Esophagus muscularis mucosa (tissue), 4 donors: ENCODE measurements around the gene EML6.

Experiments
- EP300 ChIP-seq: sonication (generic); formaldehyde crosslinking; IDR thresholded peaks from one replicate; pipeline ENCODE4 v1.6.1; 2017; ENCODE audit warnings: antibody characterized with exemption
- POLR2A ChIP-seq: fragments of 450-650 bp; IDR thresholded peaks from one replicate; pipeline ENCODE4 v1.6.1; 2017; ENCODE audit warnings: antibody characterized with exemption, moderate library complexity, mild to moderate bottlenecking, low read depth
- POLR2AphosphoS5 ChIP-seq, 2 donors: sonication (generic); formaldehyde crosslinking; IDR thresholded peaks; one replicate each; pipeline ENCODE4 v1.6.1; 2017; ENCODE audit warnings: antibody characterized with exemption in 2 of 2
- TF ChIP-seq, protein P1 (sequence below), 3 experiments: fragments of 200-600 bp in 2 of 3; fragments of 450-650 bp in 1 of 3; sonication (generic) in 2 of 3; IDR thresholded peaks; one replicate each; pipeline ENCODE4 v1.5.1; 2017 to 2019; ENCODE audit warnings: antibody characterized with exemption in 3 of 3, mild to moderate bottlenecking in 2 of 3, moderate library complexity in 1 of 3

DNA sequence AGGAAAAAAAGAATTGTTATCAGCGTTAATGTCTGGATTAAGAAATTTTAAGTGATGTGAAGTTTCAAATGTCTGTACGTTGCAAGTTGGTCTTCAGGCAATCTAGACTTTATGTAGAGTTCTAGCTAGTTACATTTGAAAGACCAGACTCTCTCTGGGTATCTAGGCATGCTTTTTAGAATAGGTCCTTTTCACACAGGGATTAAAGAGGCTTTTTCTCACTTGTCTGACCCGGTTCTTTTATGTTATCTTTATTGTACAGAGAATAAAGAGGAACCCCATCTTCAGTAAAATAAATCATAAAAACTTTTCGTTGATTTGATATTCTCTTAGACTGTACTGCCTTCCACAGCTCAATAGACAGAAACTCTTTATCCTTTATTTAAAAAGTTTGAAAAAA lies 8.5 kb upstream of the EML6 start:
- TF ChIP-seq, protein P1, sequence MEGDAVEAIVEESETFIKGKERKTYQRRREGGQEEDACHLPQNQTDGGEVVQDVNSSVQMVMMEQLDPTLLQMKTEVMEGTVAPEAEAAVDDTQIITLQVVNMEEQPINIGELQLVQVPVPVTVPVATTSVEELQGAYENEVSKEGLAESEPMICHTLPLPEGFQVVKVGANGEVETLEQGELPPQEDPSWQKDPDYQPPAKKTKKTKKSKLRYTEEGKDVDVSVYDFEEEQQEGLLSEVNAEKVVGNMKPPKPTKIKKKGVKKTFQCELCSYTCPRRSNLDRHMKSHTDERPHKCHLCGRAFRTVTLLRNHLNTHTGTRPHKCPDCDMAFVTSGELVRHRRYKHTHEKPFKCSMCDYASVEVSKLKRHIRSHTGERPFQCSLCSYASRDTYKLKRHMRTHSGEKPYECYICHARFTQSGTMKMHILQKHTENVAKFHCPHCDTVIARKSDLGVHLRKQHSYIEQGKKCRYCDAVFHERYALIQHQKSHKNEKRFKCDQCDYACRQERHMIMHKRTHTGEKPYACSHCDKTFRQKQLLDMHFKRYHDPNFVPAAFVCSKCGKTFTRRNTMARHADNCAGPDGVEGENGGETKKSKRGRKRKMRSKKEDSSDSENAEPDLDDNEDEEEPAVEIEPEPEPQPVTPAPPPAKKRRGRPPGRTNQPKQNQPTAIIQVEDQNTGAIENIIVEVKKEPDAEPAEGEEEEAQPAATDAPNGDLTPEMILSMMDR (IDR thresholded peaks at IDR 0.05): no peak
- no peak for TF ChIP-seq POLR2AphosphoS5 (IDR thresholded peaks at IDR 0.05)
- TF ChIP-seq POLR2A: no peak
- no peak for TF ChIP-seq EP300
